ENCODE data around the gene FAM98C. TPM values are rescaled to one million over a fixed set of nuclear protein-coding genes. Genes with fewer than 3 reads are reported as not detected.

Gene FAM98C
- total and polyA plus RNA-seq, 2 of the 13 experiments (the other 11 are each of a cell fraction or from before 2014, with no cell fraction given), result 10.0 to 11.5 TPM

DNA sequence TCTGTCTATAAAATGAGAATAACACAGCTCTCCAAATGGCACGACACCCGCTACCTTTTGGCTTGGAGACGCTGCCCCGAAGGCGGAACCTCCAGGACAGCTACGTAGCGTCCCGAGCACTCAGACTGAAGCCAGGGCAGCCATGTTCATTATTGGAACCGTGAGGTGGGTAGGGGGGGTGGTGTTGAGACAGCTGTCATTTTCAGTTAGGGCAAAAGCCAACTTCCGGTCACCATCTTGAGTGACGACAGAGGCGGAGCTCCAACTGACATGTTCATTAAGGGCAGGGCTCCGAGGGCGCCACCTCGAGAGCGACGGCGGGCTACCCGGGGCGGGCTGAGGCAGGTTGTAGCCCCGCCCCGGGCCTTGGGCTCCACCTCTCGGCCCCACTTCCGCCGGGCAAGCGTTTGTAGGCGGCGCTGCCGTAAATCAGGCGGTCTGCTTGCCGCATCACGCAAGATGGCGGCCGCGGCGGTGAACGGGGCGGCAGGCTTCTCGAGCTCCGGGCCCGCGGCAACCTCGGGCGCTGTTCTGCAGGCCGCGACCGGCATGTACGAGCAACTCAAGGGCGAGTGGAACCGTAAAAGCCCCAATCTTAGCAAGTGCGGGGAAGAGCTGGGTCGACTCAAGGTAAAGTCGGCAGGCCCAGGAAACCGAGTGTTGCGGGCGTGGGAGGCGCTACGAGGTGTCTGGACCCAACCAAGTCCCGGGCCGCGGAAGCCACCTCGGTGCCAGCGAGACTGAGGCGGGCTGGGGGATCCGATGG lies 28.4 kb upstream of the FAM98C start, which contains the start of gene PSMD8 (continued):
- TF ChIP-seq, protein P1, sequence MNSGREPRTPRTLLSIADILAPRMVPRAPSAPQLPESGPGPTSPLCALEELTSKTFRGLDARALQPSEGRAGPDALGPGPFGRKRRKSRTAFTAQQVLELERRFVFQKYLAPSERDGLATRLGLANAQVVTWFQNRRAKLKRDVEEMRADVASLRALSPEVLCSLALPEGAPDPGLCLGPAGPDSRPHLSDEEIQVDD (CRISPR knock-in tag; IDR thresholded peaks at IDR 0.05; ENCODE audit: borderline replicate concordance), result no peak
- 0 out of 2 replicates have a peak, but pooled peaks have one; percentile 3 for TF ChIP-seq ESRRA (CRISPR knock-in tag; IDR thresholded peaks at IDR 0.05; ENCODE audit: low read depth)
- TF ChIP-seq, protein P2, sequence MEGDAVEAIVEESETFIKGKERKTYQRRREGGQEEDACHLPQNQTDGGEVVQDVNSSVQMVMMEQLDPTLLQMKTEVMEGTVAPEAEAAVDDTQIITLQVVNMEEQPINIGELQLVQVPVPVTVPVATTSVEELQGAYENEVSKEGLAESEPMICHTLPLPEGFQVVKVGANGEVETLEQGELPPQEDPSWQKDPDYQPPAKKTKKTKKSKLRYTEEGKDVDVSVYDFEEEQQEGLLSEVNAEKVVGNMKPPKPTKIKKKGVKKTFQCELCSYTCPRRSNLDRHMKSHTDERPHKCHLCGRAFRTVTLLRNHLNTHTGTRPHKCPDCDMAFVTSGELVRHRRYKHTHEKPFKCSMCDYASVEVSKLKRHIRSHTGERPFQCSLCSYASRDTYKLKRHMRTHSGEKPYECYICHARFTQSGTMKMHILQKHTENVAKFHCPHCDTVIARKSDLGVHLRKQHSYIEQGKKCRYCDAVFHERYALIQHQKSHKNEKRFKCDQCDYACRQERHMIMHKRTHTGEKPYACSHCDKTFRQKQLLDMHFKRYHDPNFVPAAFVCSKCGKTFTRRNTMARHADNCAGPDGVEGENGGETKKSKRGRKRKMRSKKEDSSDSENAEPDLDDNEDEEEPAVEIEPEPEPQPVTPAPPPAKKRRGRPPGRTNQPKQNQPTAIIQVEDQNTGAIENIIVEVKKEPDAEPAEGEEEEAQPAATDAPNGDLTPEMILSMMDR (CRISPR knock-in tag; IDR thresholded peaks at IDR 0.05), result peak; percentile 65
- TF ChIP-seq, protein P3, sequence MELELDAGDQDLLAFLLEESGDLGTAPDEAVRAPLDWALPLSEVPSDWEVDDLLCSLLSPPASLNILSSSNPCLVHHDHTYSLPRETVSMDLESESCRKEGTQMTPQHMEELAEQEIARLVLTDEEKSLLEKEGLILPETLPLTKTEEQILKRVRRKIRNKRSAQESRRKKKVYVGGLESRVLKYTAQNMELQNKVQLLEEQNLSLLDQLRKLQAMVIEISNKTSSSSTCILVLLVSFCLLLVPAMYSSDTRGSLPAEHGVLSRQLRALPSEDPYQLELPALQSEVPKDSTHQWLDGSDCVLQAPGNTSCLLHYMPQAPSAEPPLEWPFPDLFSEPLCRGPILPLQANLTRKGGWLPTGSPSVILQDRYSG (CRISPR knock-in tag; IDR thresholded peaks at IDR 0.05), result no peak
- TF ChIP-seq ZNF577 (CRISPR knock-in tag; IDR thresholded peaks at IDR 0.05; ENCODE audit: borderline replicate concordance, low read depth), result no peak
- no peak for TF ChIP-seq PHF5A (CRISPR knock-in tag; IDR thresholded peaks at IDR 0.05; ENCODE audit: low read depth, unreplicated experiment)
- peak; percentile 90; the same call in 1 of the 2 replicates for TF ChIP-seq ZNF558 (CRISPR knock-in tag; IDR thresholded peaks at IDR 0.05; ENCODE audit: borderline replicate concordance)
- peak; percentile 77; the same call in 1 of the 2 replicates for TF ChIP-seq ZNF773 (CRISPR knock-in tag; IDR thresholded peaks at IDR 0.05; ENCODE audit: borderline replicate concordance)
- TF ChIP-seq HES4 (CRISPR knock-in tag; IDR thresholded peaks at IDR 0.05; ENCODE audit: borderline replicate concordance), result peak; percentile 72; the same call in 1 of the 2 replicates
- TF ChIP-seq SP5 (CRISPR knock-in tag; IDR thresholded peaks at IDR 0.05; ENCODE audit: borderline replicate concordance, low read depth), result peak; percentile 65
- TF ChIP-seq BHLHE40 (IDR thresholded peaks at IDR 0.05; ENCODE audit: low read length), result no peak
- TF ChIP-seq, protein P4, sequence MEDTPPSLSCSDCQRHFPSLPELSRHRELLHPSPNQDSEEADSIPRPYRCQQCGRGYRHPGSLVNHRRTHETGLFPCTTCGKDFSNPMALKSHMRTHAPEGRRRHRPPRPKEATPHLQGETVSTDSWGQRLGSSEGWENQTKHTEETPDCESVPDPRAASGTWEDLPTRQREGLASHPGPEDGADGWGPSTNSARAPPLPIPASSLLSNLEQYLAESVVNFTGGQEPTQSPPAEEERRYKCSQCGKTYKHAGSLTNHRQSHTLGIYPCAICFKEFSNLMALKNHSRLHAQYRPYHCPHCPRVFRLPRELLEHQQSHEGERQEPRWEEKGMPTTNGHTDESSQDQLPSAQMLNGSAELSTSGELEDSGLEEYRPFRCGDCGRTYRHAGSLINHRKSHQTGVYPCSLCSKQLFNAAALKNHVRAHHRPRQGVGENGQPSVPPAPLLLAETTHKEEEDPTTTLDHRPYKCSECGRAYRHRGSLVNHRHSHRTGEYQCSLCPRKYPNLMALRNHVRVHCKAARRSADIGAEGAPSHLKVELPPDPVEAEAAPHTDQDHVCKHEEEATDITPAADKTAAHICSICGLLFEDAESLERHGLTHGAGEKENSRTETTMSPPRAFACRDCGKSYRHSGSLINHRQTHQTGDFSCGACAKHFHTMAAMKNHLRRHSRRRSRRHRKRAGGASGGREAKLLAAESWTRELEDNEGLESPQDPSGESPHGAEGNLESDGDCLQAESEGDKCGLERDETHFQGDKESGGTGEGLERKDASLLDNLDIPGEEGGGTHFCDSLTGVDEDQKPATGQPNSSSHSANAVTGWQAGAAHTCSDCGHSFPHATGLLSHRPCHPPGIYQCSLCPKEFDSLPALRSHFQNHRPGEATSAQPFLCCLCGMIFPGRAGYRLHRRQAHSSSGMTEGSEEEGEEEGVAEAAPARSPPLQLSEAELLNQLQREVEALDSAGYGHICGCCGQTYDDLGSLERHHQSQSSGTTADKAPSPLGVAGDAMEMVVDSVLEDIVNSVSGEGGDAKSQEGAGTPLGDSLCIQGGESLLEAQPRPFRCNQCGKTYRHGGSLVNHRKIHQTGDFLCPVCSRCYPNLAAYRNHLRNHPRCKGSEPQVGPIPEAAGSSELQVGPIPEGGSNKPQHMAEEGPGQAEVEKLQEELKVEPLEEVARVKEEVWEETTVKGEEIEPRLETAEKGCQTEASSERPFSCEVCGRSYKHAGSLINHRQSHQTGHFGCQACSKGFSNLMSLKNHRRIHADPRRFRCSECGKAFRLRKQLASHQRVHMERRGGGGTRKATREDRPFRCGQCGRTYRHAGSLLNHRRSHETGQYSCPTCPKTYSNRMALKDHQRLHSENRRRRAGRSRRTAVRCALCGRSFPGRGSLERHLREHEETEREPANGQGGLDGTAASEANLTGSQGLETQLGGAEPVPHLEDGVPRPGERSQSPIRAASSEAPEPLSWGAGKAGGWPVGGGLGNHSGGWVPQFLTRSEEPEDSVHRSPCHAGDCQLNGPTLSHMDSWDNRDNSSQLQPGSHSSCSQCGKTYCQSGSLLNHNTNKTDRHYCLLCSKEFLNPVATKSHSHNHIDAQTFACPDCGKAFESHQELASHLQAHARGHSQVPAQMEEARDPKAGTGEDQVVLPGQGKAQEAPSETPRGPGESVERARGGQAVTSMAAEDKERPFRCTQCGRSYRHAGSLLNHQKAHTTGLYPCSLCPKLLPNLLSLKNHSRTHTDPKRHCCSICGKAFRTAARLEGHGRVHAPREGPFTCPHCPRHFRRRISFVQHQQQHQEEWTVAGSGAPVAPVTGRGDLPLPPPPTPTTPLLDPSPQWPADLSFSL (CRISPR knock-in tag; IDR thresholded peaks at IDR 0.05), result no peak
- TF ChIP-seq HMG20A (CRISPR knock-in tag; IDR thresholded peaks at IDR 0.05; ENCODE audit: borderline replicate concordance), result 0 out of 2 replicates have a peak, but pooled peaks have one; percentile 18
- TF ChIP-seq ZNF331 (CRISPR knock-in tag; IDR thresholded peaks at IDR 0.05), result peak; percentile 40; the same call in 1 of the 2 replicates
- TF ChIP-seq ZNF18 (CRISPR knock-in tag; IDR thresholded peaks at IDR 0.05; ENCODE audit: insufficient replicate concordance), result peak; percentile 93
- peak; percentile 61; the same call in 1 of the 2 replicates for TF ChIP-seq TGIF2 (CRISPR knock-in tag; IDR thresholded peaks at IDR 0.05)
